ENCODE results near the gene SCN1B.

Gene SCN1B

DNA sequence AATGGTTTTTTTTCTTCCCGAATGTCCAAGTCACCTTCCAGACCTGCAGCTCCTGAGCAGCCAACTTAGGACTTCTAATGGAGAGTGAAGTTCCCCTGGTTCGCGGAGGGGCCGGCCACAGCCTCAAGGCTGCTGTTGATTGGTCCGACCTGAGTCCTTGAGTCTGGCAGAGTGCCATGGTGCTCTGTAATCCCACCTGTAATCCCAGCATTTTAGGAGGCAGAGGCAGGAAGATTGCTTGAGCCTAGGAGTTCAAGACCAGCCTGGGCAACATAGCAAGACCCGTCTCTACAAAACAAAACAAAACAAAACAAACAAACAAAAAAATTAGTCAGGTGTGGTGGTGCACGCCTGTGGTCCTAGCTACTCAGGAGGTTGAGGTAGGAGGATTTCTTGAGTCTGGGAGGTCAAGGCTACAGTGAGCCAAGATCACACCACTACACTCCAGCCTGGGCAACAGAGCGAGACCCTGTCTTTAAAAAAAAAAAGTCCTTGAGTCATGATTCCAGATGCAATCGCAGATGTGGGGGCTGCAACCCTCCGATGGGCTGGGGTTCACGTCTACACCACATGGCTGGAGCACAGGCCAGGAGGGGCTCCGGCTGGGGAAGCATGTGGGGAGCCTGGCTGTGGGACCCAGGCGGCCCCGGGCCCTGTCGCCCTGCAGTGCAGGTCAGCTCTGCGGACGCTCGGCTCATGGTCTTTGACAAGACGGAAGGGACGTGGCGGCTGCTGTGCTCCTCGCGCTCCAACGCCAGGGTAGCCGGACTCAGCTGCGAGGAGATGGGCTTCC is 28.9 kb downstream of the SCN1B start:
- DNase-seq, result no peak

- DNase-seq, result no peak
Measured at GRCh38 chr19:35059799-35060091, 29.5 kb downstream of the SCN1B start.

DNA sequence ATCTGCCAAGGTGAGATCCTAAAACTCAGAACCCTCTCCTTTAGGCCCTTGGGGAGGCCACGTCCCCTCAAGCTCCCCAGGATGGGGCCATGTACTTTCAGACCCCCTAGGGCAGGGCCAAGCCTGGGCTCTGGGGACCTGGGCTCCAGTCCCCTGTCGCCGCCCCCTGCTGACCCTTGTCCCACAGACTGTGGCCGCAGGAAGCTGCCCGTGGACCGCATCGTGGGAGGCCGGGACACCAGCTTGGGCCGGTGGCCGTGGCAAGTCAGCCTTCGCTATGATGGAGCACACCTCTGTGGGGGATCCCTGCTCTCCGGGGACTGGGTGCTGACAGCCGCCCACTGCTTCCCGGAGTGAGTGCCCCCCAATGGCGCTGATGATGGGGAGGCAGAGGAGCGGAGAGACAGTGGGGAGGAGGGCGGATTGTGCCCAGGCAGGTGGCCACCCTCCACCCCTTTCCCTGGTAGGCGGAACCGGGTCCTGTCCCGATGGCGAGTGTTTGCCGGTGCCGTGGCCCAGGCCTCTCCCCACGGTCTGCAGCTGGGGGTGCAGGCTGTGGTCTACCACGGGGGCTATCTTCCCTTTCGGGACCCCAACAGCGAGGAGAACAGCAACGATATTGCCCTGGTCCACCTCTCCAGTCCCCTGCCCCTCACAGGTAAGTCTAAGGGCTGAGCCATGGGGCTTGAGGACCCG is 30.0 kb downstream of the SCN1B start:
- no peak for DNase-seq

- DNase-seq, result no peak
Measured at GRCh38 chr19:35061583-35062373, 31.5 kb downstream of the SCN1B start.

DNA sequence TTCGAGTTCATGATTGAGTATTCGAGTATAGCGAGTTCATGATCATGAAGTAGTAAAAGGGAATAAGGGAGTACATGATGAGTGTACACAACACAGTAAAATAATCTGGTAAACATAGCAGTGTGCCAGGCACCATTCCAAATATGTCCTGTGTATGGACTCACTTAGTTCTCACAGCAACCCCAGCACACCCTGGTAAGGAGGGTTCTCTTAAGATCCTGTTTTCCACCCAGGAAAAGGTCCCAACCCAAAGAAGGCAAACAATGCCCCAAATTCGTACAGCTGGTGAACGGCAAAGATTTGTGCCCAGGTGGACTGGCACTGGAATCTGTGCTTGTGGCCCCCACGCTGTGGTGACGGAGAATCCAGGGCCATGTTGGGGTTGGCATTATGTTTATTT is 32.7 kb downstream of the SCN1B start:
- DNase-seq, result no peak

DNA sequence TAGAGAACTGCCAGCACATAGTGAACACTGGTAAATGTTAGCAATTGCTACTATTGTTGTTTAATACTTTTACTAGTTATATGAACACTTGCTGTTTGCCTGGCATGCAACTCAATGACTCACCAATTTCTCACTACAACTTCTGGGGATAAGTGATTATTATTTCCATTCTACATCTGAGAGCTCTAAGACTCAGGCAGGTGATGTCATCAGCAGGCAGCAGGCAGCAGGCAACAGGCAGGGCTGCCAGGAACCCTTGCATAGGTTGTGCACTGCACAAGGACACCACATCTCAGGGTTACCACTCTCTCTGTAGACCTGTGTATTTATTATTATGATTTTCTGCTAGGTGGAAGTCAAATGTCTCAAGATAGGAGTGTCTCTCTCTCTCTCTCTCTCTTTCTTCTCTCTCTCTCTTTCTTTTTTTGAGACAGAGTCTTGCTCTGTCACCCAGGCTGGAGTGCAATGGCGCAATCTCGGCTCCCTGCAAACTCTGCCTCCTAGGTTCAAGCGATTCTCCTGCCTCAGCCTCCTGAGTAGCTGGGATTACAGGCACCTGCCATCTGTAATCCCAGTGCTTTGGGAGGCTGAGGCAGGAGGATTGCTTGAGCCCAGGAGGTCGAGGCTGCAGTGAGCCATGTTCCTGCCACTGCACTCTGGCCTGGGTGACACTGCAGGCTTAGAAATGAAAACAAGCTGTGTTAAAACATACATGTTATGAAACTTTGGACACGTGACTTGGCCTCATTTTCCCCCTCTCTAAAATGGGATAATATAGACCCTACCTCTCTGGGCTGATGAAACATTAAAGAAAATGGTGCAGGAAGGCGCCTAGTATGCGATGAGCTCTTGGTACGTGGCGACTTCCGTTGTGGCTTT is 33.9 kb downstream of the SCN1B start:
- DNase-seq, result no peak

DNA sequence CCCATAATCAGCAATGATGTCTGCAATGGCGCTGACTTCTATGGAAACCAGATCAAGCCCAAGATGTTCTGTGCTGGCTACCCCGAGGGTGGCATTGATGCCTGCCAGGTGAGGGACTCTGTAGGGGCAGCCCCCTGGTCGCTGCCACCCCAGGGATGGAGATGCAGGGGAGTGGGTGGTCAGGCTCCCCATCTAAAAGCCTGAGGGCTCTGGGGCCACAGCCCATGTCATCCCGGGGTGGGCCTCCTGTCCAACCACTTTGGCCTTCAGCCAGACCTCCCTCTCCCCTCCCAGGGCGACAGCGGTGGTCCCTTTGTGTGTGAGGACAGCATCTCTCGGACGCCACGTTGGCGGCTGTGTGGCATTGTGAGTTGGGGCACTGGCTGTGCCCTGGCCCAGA is 35.3 kb downstream of the SCN1B start:
- DNase-seq, result no peak

- no peak for DNase-seq
Measured at GRCh38 chr19:35066121-35066520, 35.9 kb downstream of the SCN1B start.

DNA sequence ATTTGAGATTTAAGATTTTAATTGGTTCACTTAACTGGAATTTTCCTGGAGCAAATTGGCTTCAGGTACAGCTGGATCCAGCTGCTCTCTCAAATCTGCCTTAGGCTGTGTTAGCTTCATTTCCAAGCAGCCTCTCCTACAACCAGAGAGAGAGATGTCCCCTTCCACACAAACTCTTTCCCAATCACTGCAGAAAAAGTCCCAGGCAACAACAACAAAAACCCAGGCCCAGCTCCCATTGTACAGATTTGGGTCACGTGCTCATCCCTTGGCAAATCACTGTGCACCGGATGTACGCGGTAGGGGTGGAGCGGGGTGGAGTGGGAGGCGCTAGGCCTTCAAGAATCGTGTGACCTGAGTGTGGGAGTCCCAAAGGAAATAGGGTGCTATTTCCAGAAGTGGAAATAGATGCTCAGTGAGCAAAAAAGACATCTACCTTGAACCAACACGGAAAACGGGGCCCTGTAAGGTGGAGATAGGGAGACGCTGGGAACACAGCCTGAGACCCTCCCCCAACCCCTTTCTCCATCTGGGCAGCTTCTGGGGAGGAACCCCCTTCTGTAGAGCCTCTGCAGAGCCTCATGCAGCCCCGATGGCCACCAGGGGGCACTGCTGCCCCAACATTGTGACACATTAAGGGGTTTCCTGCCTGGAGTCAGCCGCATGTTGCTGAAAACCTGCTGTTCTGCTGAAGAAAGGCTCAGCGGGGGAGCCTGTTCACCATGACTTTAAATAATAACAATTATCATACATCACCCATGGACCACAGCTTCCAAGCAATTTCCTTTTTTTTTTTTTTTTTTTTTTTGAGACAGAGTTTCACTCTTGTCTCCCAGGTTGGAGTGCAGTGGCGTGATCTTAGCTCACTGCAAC is 36.7 kb downstream of the SCN1B start:
- peak; percentile 98 for DNase-seq

GRCh38 chr19:35068941-35069634 is 38.8 kb downstream of the SCN1B start:
- no peak for DNase-seq

GRCh38 chr19:35069696-35070095 is 39.4 kb downstream of the SCN1B start:
- no peak for DNase-seq

- no peak for DNase-seq
Measured at GRCh38 chr19:35070471-35070870, 40.2 kb downstream of the SCN1B start.

DNA sequence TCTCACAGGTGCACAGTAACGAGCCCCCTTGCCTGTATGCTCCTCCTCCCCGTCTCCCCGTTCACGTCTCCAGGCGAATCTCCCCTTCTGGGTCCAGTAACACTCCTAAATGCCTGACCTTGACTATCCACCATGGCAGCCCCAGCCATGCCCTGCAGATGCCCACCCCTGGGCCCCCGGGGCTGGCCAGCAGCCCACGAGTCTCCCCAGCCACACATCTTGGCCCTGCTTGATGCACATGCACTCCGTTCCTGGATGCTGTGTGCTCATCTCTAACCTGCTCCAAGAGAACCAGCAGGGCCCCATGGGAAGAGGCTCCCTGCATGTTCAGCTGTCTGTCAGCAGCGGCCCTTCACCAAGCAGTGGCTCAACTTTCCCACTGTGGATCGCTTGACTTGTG is 43.2 kb downstream of the SCN1B start:
- no peak for DNase-seq

- DNase-seq, result no peak
Measured at GRCh38 chr19:35073941-35074340, 43.7 kb downstream of the SCN1B start.

- no peak for DNase-seq
Measured at GRCh38 chr19:35074426-35075201, 44.3 kb downstream of the SCN1B start.

DNA sequence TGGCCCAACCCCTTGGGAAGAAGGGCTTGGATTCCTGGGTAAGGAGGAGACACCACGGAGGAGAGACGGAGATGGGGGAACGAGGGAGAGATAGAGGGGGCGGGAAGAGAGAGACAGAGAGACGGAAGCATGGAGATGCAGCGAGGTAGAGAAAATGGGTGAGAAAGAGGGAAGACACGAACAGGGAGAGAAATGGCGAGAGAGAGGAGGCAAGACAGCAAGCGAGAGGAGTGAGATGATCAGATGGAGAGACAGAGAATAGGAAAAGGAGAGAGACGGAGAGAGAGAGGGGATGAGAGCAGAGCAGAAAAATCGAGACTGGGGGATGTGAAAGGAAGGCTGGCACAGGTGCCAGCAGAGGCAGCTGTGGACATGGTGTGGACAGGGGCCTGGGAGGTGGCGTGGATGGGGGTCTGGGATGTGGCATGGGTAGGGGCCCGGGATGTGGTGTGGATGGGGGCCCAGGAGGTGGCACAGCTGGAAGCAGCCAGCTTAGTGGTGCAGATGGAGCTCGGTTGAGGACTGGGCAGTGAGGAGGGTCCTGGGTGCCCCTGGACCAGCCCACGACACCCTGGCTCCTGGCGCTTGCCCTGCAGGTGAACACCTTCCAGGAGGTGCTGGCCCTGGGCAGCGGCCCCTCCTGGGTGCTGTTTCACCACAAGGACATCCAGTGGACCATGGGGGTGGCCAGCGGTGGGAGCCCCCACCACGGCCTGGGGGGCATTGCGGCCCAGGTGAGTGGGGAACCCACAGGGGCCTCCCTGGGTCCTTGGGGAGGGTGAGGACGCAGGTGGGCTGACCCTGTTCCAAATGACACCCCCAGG is 45.1 kb downstream of the SCN1B start:
- no peak for DNase-seq

DNA sequence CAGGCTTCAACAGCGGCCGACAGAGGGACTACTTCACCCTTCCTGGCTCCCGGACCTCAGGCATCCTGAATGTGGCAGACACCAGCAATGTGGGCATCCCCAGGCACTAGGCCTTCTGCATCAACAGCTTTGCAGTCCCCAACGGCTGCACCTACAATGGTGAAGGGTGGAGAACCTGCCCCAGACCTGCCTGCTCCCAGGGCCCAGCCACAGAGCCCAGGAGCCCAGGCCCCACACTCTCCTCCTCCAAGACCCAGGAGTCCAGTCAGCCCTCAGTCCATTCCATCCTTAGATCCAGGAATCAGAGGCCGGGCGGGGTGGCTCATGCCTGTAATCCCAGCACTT is 45.7 kb downstream of the SCN1B start:
- DNase-seq, result no peak

GRCh38 chr19:35076657-35077056 is 46.4 kb downstream of the SCN1B start:
- no peak for DNase-seq

- no peak for DNase-seq
Measured at GRCh38 chr19:35077411-35078223, 47.3 kb downstream of the SCN1B start.

All from stimulated activated CD8-positive, alpha-beta memory T cell treated with anti-CD3 and anti-CD28 coated beads, Interleukin-4, amount 100 ng/mL, for 48 hours (primary cell).